Colonic mucosa (tissue), 4 donors: Measurements from ENCODE around the gene PPP6R1. TPM values are rescaled to one million over a fixed set of nuclear protein-coding genes. Genes with fewer than 3 reads are reported as not detected.

Experiments
- DNase-seq: peaks from one replicate; pipeline ENCODE4 v3.0.0-alpha.2; 2020
- H3K27ac ChIP-seq: fragments of 200-600 bp; one replicate; pipeline ENCODE4 v1.8.0; 2021
- H3K27me3 ChIP-seq: fragments of 200-600 bp; one replicate; pipeline ENCODE4 v1.8.0; 2021
- H3K36me3 ChIP-seq: fragments of 200-600 bp; one replicate; pipeline ENCODE4 v1.8.0; 2021
- H3K4me1 ChIP-seq: fragments of 200-600 bp; one replicate; pipeline ENCODE4 v1.8.0; 2021; ENCODE audit warnings: mild to moderate bottlenecking
- H3K4me3 ChIP-seq: fragments of 200-600 bp; one replicate; pipeline ENCODE4 v1.8.0; 2021
- H3K9ac ChIP-seq, 2 donors: one replicate each; pipeline ENCODE4 v1.7.0; 2013; ENCODE audit warnings: control low read depth in 2 of 2, low read depth in 2 of 2, low read length in 2 of 2
- H3K9me3 ChIP-seq: fragments of 200-600 bp; one replicate; pipeline ENCODE4 v1.8.0; 2021
- intact Hi-C: fragments of 100-400 bp; cut with DNase I; formaldehyde crosslinking; loops from one replicate; pipeline ENCODE4 v1.14.1; 2022
- total RNA-seq, 2 donors: library from RNA; stranded (reverse); fragmentation: NEBNext Ultra II Directional in 1 of 2; extraction: Animal tissue kit (Norgen Biotek cat#: 25700) in 1 of 2; gene quantifications; one replicate each; pipeline ENCODE4 v1.2.1, GENCODE V29; 2021
- TF ChIP-seq, protein P1 (sequence below): fragments of 200-600 bp; IDR thresholded peaks from one replicate; pipeline ENCODE4 v1.8.0; 2022; ENCODE audit warnings: antibody characterized with exemption, mild to moderate bottlenecking
- donor health status: healthy.
- donor health status: DM: no; HTN: no; CAD: no.
- donor health status: DM: no; HTN: no; CAD: no.

Gene PPP6R1
- total RNA-seq, 2 donors from 2014 or later, result 65.1 to 97.2 TPM

DNA sequence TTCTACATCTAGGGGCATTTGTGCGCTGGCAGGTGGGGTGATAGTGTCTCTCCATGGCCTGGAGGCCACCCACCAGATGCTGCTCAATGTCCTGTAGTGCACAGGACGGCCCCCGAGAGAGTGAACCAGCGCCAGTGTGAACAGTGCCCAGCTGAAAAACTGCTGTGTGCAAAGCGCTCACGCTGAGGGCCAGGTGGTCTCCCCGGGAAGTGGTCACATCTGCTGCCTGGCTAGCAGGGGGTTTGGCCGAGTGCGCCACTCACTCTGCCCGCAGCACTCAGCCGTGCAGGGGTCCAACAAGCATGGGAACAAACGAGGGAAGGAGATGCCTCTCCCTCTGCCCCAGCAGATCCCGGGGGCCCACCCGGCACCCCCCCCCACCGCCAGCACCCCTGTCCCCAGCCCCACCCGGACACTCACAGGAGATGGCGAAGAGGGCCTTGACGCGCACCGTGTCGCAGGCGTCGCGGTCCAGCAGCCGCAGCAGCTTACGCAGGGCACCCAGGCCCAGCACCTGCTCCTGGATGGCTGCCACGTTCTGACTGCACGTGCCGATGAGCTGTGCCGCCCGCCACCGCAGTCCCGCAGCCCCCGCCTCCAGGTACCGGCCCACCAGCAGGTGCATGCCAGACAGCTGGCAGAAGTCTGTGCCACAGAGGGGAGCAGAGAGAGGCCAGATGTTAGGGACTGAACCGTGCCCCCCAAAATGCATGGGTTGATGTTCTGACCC, 15.3 kb upstream of the PPP6R1 start:
- TF ChIP-seq, protein P1, sequence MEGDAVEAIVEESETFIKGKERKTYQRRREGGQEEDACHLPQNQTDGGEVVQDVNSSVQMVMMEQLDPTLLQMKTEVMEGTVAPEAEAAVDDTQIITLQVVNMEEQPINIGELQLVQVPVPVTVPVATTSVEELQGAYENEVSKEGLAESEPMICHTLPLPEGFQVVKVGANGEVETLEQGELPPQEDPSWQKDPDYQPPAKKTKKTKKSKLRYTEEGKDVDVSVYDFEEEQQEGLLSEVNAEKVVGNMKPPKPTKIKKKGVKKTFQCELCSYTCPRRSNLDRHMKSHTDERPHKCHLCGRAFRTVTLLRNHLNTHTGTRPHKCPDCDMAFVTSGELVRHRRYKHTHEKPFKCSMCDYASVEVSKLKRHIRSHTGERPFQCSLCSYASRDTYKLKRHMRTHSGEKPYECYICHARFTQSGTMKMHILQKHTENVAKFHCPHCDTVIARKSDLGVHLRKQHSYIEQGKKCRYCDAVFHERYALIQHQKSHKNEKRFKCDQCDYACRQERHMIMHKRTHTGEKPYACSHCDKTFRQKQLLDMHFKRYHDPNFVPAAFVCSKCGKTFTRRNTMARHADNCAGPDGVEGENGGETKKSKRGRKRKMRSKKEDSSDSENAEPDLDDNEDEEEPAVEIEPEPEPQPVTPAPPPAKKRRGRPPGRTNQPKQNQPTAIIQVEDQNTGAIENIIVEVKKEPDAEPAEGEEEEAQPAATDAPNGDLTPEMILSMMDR, result no peak
- Histone ChIP-seq H3K9ac (no peak overlapping the region), H3K27ac (no peak overlapping the region), H3K36me3 (no peaks in the 10 kb centered on the region), H3K9me3 (no peaks in the 10 kb centered on the region), H3K27me3 (no peaks in the 10 kb centered on the region), H3K4me3 (no peak overlapping the region), H3K4me1 (peaks cover 2% of the 10 kb centered on the region)
- DNase-seq, result no peak
- intact Hi-C loops, result no loop called here

DNA sequence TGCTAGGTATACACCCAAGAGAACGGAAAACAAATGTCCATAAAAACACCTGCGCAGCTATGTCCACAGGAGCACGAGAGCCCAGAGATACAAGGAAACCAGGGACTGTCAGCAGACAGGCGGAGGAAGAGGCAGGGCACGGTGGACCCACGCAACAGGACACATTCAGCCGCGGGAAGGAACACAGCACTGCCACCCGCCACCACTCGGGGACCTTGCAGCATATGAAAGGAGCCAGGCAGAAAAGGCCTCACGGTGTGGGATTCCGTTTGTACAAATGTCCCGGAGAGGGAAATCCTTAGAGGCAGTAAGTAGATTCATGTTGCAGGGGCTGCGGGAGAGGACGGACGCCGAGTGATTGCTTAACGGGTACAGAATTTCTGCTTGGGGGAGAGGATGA, 13.3 kb upstream of the PPP6R1 start:
- no peaks in the 10 kb centered on the region for H3K4me1 ChIP-seq
- intact Hi-C loops, result no loop called here
- no peaks in the 10 kb centered on the region for H3K36me3 ChIP-seq
- no peak overlapping the region for H3K27ac ChIP-seq
- TF ChIP-seq, protein P1, result no peak
- H3K4me3 ChIP-seq, result no peak overlapping the region
- DNase-seq, result no peak
- H3K9ac ChIP-seq, result no peak overlapping the region
- no peaks in the 10 kb centered on the region for H3K9me3 ChIP-seq
- no peaks in the 10 kb centered on the region for H3K27me3 ChIP-seq

DNA sequence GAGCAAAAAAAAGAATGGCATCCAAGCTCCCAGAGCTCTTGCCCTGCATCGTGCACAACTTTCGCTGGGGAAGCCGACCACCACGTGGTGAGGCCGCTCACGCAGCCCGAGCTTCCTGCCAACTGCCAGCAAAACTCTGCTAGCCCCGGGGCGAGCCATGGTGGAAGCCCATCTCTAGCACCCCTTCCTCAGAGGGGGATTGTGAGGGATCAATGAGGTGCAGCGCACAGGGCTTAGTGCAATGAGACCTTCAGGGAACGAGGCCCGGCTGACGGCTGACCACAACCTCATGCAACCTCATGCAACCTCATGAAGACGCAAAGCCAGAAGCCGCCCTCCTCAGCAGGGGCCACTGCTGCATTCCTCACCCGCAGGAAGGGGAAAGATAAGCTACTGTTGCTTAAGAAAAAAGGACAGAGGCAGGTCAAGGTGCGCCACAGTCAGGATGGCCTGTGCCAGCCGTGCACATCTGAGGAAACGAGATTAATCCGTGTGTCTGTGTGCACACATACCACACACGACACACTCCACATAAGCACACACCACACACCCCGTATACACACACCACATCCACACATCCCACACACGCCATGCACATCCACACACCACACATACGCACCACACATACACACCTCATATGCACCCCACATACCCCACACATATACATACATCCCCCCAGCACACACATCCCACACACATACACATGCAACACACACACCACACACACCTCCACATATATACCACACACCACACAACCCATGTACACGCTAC, 11.5 kb upstream of the PPP6R1 start:
- TF ChIP-seq, protein P1, result no peak
- no peak overlapping the region for H3K4me3 ChIP-seq
- no peaks in the 10 kb centered on the region for H3K9me3 ChIP-seq
- intact Hi-C loops, result no loop called here
- H3K4me1 ChIP-seq, result no peaks in the 10 kb centered on the region
- no peak overlapping the region for H3K27ac ChIP-seq
- DNase-seq, result no peak
- H3K36me3 ChIP-seq, result no peaks in the 10 kb centered on the region
- no peak overlapping the region for H3K9ac ChIP-seq
- no peaks in the 10 kb centered on the region for H3K27me3 ChIP-seq

DNA sequence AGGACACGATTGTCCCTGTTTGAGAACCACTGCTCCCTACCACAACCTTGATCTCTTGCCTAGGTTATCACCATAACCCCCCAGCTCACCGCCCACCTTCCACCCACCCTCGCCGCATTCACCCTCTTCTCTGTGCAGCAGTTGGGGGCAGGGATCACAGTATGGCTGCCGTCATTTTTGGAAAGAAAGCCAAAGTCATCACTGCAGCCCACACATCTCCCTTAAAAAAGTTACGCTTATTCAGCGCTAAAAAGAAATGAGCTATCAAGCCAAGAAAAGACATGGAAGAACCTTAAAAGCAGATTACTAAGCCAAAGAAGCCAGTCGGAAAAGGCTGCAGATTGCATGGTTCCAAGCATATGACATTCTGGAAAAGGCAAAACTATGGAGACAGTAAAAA, 10.5 kb upstream of the PPP6R1 start:
- no peaks in the 10 kb centered on the region for H3K9me3 ChIP-seq
- no peak overlapping the region for H3K4me3 ChIP-seq
- TF ChIP-seq, protein P1, result no peak
- no peaks in the 10 kb centered on the region for H3K36me3 ChIP-seq
- no peak overlapping the region for H3K27ac ChIP-seq
- H3K27me3 ChIP-seq, result no peaks in the 10 kb centered on the region
- no peaks in the 10 kb centered on the region for H3K4me1 ChIP-seq
- intact Hi-C loops, result no loop called here
- no peak overlapping the region for H3K9ac ChIP-seq
- no peak for DNase-seq

DNA sequence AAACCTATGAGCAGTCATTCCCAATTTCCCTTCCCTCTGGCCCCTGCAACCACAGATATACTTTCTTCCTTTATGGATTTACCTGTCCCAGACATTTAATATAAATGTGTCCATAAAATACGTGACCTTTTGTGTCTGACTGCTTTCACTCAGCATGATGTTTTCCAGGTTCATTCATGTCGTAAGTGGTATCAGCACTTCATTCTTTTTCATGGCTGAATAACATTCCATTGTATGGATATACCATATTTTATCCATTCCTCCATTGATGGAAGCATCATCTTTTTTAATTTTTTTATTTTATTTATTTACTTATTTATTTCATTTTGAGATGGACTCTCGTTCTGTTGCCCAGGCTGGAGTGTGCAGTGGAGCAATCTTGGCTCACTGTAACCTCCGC, 8.0 kb upstream of the PPP6R1 start:
- TF ChIP-seq, protein P1, result no peak
- intact Hi-C loops, result no loop called here
- Histone ChIP-seq H3K4me3 (no peak overlapping the region), H3K36me3 (no peaks in the 10 kb centered on the region), H3K27ac (no peak overlapping the region), H3K9ac (no peak overlapping the region), H3K4me1 (no peaks in the 10 kb centered on the region), H3K27me3 (no peaks in the 10 kb centered on the region), H3K9me3 (no peaks in the 10 kb centered on the region)
- no peak for DNase-seq
